T-helper 17 cell (primary cell): ENCODE results near the gene PHACTR1. TPM values are rescaled to one million over a fixed set of nuclear protein-coding genes. Genes with fewer than 3 reads are reported as not detected.
"Not testable (repeated sequence)": the region's sequence is repeated elsewhere in the genome, so short reads cannot be mapped to it uniquely, and the experiment has no call there.

Source experiments
- ATAC-seq: fragments of 150-1000 bp; cut with Tn5 transposase; 2 replicates; pipeline ENCODE4 v1.10.0; 2021; ENCODE audit warnings: mild to moderate bottlenecking, moderate library complexity
- DNase-seq, 3 donors: peaks; one replicate each; pipeline versions ENCODE4 v3.0.0 to v3.0.0-alpha.2; 2020 to 2021
- H3K9me3 ChIP-seq: one replicate; pipeline ENCODE4 v1.7.0; 2013; ENCODE audit warnings: low read length, mild to moderate bottlenecking; ENCODE audit not compliant: control insufficient read depth, poor library complexity, severe bottlenecking
- H3K27ac Mint-ChIP-seq: one replicate; pipeline ENCODE4 v1.8.0; 2022; ENCODE audit warnings: mild to moderate bottlenecking, moderate library complexity, mixed read lengths
- H3K27me3 Mint-ChIP-seq: one replicate; pipeline ENCODE4 v1.8.0; 2022; ENCODE audit warnings: mixed read lengths
- H3K36me3 Mint-ChIP-seq: one replicate; pipeline ENCODE4 v1.8.0; 2022; ENCODE audit warnings: low read depth, mixed read lengths
- H3K4me1 Mint-ChIP-seq: one replicate; pipeline ENCODE4 v1.8.0; 2022; ENCODE audit warnings: mild to moderate bottlenecking, mixed read lengths
- H3K4me3 Mint-ChIP-seq: one replicate; pipeline ENCODE4 v1.8.0; 2022; ENCODE audit warnings: mild to moderate bottlenecking, moderate library complexity, mixed read lengths
- total RNA-seq, 4 donors: library from RNA in 2 of 4; stranded (reverse) in 2 of 4; gene quantifications; one replicate each; pipeline ENCODE4 v1.2.3 and lab custom pipeline; 2022 to 2026

Gene PHACTR1
- total RNA-seq, 2 donors from 2014 or later, result 2.8 to 11.1 TPM

DNA sequence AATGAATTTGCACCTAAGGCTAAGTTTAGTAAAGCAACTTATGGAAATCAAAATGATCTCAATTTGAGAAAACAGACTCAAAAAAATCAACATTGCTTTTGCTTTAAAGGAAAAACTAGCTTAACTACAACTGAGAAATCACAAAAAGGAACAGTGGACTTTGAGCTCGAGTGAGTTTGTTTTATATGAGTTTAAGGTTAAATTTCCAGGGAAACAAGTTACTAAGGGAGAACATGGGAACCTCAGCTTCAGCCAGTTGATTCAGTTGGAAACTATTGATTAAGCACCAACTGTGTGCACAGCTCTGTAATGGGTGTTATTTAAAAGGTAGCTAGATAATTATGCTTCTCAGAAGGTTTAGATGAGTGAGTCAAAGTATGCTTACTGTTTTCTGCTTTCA, 526.0 kb downstream of the PHACTR1 start:
- no peak overlapping the region for H3K27ac Mint-ChIP-seq
- no peak overlapping the region for H3K4me3 Mint-ChIP-seq
- no peaks in the 10 kb centered on the region for H3K4me1 Mint-ChIP-seq
- ATAC-seq (no peak), DNase-seq (no peak)
- peaks cover 12% of the 10 kb centered on the region for H3K27me3 Mint-ChIP-seq
- peaks cover 2% of the 10 kb centered on the region for H3K36me3 Mint-ChIP-seq
- no peaks in the 10 kb centered on the region for H3K9me3 ChIP-seq

- ATAC-seq (no peak), DNase-seq (no peak)
- Mint-ChIP-seq H3K4me3 (no peak overlapping the region), H3K4me1 (no peaks in the 10 kb centered on the region), H3K27me3 (peaks cover 16% of the 10 kb centered on the region), H3K36me3 (peaks cover 2% of the 10 kb centered on the region), H3K27ac (no peak overlapping the region)
- no peaks in the 10 kb centered on the region for H3K9me3 ChIP-seq
Observed at GRCh38 chr6:13243033-13243432, 526.5 kb downstream of the PHACTR1 start.

GRCh38 chr6:13243745-13244144, 527.2 kb downstream of the PHACTR1 start:
- peaks cover 19% of the 10 kb centered on the region for H3K27me3 Mint-ChIP-seq
- H3K4me1 Mint-ChIP-seq, H3K27ac Mint-ChIP-seq, DNase-seq, ATAC-seq, H3K36me3 Mint-ChIP-seq, H3K4me3 Mint-ChIP-seq, H3K9me3 ChIP-seq: not testable (repeated sequence)

- no peak overlapping the region for H3K4me3 Mint-ChIP-seq
- H3K9me3 ChIP-seq, result no peaks in the 10 kb centered on the region
- H3K27ac Mint-ChIP-seq, result no peak overlapping the region
- H3K36me3 Mint-ChIP-seq, result peaks cover 4% of the 10 kb centered on the region
- ATAC-seq (no peak), DNase-seq (no peak)
- H3K4me1 Mint-ChIP-seq, result no peaks in the 10 kb centered on the region
- H3K27me3 Mint-ChIP-seq, result peaks cover 24% of the 10 kb centered on the region
Observed at GRCh38 chr6:13247627-13248026, 531.1 kb downstream of the PHACTR1 start.

GRCh38 chr6:13248053-13248452, 531.5 kb downstream of the PHACTR1 start:
- H3K4me3 Mint-ChIP-seq, result no peak overlapping the region
- no peak overlapping the region for H3K27ac Mint-ChIP-seq
- DNase-seq (no peak), ATAC-seq (no peak)
- H3K36me3 Mint-ChIP-seq, result peaks cover 4% of the 10 kb centered on the region
- no peaks in the 10 kb centered on the region for H3K9me3 ChIP-seq
- peaks cover 24% of the 10 kb centered on the region for H3K27me3 Mint-ChIP-seq
- no peaks in the 10 kb centered on the region for H3K4me1 Mint-ChIP-seq

GRCh38 chr6:13248584-13248985, 532.0 kb downstream of the PHACTR1 start:
- H3K27ac Mint-ChIP-seq, result no peak overlapping the region
- DNase-seq (no peak), ATAC-seq (no peak)
- H3K36me3 Mint-ChIP-seq, result peaks cover 4% of the 10 kb centered on the region
- H3K4me3 Mint-ChIP-seq, result no peak overlapping the region
- H3K4me1 Mint-ChIP-seq, result no peaks in the 10 kb centered on the region
- peaks cover 24% of the 10 kb centered on the region for H3K27me3 Mint-ChIP-seq
- H3K9me3 ChIP-seq, result no peaks in the 10 kb centered on the region

DNA sequence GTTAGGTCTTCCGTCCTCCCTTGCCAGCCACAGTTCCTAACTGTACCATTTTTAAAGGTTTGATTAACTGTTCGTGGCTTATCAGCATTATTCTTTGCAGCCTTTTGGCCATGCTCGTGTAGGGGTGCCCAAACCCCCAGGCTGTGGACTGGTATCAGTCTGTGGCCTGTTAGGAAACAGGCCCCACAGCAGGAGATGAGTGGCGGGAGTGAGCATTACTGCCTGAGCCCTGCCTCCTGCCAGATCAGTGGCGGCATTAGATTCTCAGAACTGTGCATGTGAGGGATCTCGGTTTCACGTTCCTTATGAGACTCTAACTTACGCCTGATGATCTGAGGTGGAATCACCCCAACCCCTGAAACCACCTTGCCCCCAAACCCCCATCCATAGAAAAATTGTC, 532.4 kb downstream of the PHACTR1 start:
- ATAC-seq, result no peak
- H3K36me3 Mint-ChIP-seq, result peaks cover 2% of the 10 kb centered on the region
- no peak overlapping the region for H3K4me3 Mint-ChIP-seq
- DNase-seq, result no peak
- no peak overlapping the region for H3K27ac Mint-ChIP-seq
- H3K27me3 Mint-ChIP-seq, result peaks cover 24% of the 10 kb centered on the region
- H3K9me3 ChIP-seq, result no peaks in the 10 kb centered on the region
- H3K4me1 Mint-ChIP-seq, result no peaks in the 10 kb centered on the region

DNA sequence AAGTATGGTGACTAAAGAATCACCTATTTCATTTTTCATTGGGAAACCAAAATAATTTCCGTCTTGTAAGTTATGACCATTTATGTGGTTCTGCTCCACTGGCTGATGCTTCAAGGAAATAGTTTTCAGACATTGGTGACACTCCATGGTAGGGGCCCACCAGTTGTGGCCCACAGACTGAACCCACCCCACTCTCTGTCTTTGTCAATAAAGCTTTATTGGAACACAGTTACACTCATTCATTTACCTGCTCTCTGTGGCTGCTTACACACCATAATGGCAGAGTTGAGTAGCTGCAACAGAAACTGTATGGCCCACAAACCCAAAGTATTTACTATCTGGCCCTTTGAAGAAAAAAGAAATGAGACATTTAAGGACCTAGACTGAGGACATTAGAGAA, 533.2 kb downstream of the PHACTR1 start:
- no peak for DNase-seq
- no peaks in the 10 kb centered on the region for H3K9me3 ChIP-seq
- Mint-ChIP-seq H3K4me3 (no peak overlapping the region), H3K36me3 (peaks cover 2% of the 10 kb centered on the region), H3K4me1 (no peaks in the 10 kb centered on the region), H3K27ac (no peak overlapping the region), H3K27me3 (peaks cover 24% of the 10 kb centered on the region)
- no peak for ATAC-seq

DNA sequence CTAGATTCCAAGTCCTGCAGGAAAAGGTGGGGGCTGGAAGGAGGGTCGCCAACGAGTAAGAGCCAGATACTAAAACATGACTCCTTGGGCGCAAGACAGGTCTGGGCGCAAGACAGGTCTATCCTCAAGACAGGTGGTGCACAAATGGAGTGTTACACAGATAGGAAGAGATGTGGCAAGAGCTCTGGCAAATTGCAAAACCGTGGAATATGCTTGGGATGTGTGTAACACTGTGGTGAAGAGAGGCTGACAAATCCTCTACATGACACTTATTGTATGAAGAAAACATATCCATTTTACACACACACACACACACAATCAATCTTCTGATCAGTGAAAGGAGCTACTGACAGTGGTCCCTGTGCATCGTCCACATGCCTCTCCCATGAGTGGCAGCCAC, 534.1 kb downstream of the PHACTR1 start:
- no peaks in the 10 kb centered on the region for H3K9me3 ChIP-seq
- Mint-ChIP-seq H3K27ac (no peak overlapping the region), H3K27me3 (peaks cover 24% of the 10 kb centered on the region), H3K36me3 (peaks cover 2% of the 10 kb centered on the region), H3K4me3 (no peak overlapping the region), H3K4me1 (no peaks in the 10 kb centered on the region)
- ATAC-seq, result no peak
- DNase-seq, result no peak

- H3K4me1 Mint-ChIP-seq, result no peaks in the 10 kb centered on the region
- no peak for DNase-seq
- peaks cover 24% of the 10 kb centered on the region for H3K27me3 Mint-ChIP-seq
- no peak overlapping the region for H3K4me3 Mint-ChIP-seq
- H3K9me3 ChIP-seq, result no peaks in the 10 kb centered on the region
- no peak for ATAC-seq
- H3K36me3 Mint-ChIP-seq, result peaks cover 2% of the 10 kb centered on the region
- no peak overlapping the region for H3K27ac Mint-ChIP-seq
Observed at GRCh38 chr6:13251242-13251641, 534.7 kb downstream of the PHACTR1 start.

DNA sequence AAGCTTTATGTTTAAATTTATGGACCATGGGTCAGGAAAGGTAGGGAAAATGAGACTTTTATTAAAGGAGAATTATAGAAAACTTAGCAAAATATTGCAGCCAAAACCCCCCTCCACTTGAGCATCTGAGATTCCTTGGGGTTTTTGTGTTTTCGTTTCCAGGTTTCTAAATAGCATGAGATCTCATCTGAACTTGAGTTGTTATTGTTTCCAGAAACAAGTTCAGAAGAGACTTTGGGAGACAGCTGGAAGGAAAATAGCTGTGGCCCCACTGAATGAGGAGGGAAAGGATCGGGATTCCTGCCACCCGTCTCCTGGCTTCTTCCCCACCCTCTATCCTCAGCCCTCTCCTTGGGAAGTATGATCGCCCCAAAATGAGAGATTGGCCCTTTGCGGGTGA, 536.2 kb downstream of the PHACTR1 start:
- Mint-ChIP-seq H3K36me3 (peaks cover 2% of the 10 kb centered on the region), H3K27me3 (peaks cover 24% of the 10 kb centered on the region), H3K4me1 (no peaks in the 10 kb centered on the region), H3K4me3 (no peak overlapping the region), H3K27ac (no peak overlapping the region)
- DNase-seq (no peak), ATAC-seq (no peak)
- no peaks in the 10 kb centered on the region for H3K9me3 ChIP-seq

- Mint-ChIP-seq H3K27me3 (peaks cover 22% of the 10 kb centered on the region), H3K4me1 (no peaks in the 10 kb centered on the region), H3K4me3 (no peak overlapping the region), H3K36me3 (peaks cover 2% of the 10 kb centered on the region), H3K27ac (no peak overlapping the region)
- ATAC-seq, result no peak
- no peak for DNase-seq
- no peaks in the 10 kb centered on the region for H3K9me3 ChIP-seq
Observed at GRCh38 chr6:13253272-13253671, 536.7 kb downstream of the PHACTR1 start.

GRCh38 chr6:13256266-13257001, 539.9 kb downstream of the PHACTR1 start:
- Mint-ChIP-seq H3K36me3 (no peaks in the 10 kb centered on the region), H3K4me1 (peaks cover 5% of the 10 kb centered on the region), H3K27me3 (peaks cover 6% of the 10 kb centered on the region), H3K4me3 (no peak overlapping the region), H3K27ac (no peak overlapping the region)
- no peak for ATAC-seq
- H3K9me3 ChIP-seq, result no peaks in the 10 kb centered on the region
- no peak for DNase-seq

DNA sequence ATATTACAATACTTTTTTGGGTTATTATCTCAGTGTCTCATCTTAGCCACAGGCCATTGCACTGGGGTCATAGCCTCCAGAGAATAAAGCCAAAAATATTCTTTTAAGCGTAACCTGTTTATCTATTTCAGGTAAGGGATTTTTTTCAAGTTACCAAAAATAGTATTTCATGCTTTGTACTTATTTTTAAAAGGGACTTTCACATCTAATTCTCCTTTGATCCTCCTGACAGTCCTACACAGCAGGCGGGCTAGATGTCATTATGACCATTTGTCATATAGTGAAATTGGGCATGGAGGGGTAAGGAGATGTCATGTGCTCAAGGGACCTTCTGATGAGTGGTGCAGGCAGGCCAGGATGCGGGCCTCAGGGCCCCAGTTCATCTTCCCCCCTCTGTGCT, 542.8 kb downstream of the PHACTR1 start:
- H3K27me3 Mint-ChIP-seq, result peaks cover 6% of the 10 kb centered on the region
- peak; percentile 42 for ATAC-seq
- H3K36me3 Mint-ChIP-seq, result peaks cover 2% of the 10 kb centered on the region
- H3K27ac Mint-ChIP-seq, result no peak overlapping the region
- no peak for DNase-seq
- H3K4me1 Mint-ChIP-seq, result peaks cover 5% of the 10 kb centered on the region
- no peak overlapping the region for H3K4me3 Mint-ChIP-seq
- H3K9me3 ChIP-seq, result no peaks in the 10 kb centered on the region
